Stimulated activated CD8-positive, alpha-beta memory T cell treated with anti-CD3 and anti-CD28 coated beads, Interleukin-2, amount 100 ng/mL, for 48 hours (primary cell): ENCODE data around the gene GFRA4.

Experiments
- DNase-seq, 2 donors: peaks; one replicate each; pipeline ENCODE4 v3.0.0-alpha.2; 2020; ENCODE audit warnings: low read depth in 2 of 2

Gene GFRA4

DNA sequence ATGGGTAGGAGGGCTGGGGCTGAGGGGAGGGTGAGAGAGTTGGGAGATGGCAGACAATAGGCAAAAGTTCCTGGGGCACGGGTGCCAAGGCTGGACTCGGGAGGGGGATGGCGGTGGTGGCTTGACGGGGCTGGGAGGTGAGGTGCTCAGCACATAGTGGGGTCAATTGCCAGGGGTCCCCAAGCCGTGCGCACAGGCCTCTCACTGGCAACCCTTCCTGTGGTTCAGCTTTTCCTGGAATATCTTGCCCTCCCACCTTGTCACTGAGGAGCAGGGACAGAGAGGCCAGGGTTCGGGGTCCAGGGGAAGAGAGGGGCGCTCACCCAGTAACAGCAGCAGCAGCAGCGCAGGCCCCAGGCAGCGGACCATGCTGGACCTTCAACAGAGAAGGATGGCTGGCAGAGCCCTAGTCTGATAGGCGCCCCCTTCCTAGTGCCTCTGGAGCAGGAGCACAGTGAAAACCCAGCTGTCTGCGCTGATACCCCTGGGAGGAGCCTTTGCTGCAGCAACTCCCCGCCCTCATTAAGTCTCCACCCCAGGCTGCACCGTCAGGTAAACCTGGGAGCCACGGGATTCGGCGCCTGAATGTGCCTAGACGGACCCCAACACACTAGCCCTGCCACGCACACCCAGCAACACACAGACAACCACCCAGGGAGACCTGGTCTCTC is at the start of gene GFRA4:
TSS of gene GFRA4 (minus strand) at position 369 of the 671 bp plus-strand sequence. CDS start at position 369, 0 bp downstream.
- no peak for DNase-seq

DNA sequence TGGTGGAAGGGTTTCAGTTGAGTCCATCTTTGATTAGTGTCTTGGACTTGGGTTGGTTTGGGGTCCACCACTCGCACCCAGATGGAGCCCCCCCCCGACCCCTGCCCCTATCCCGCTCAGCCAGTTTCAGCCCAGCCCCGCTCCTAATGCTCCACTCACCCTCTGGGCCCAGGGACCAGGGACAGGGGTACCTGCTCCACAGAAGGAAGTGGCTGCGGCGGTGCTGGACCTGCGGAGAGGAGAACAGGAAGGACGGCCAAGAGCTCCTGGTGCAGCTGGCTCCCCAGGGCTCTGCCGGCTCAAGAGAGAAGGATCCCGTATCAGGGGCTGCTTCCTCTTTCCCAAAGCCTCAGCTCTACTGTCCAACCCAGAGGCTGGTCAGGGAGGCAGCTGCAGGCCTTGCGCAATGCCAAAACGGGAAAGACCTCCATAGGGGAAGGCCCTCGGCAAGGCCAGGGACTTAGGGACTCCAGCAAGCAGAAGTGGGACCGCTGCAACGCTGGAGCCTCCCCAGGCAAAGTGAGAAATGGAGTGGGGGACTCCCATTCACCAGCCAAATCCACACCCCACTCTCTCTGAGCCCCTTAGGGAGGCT is 49.2 kb upstream of the GFRA4 start, which contains the start of gene SIGLEC1:
TSS of gene SIGLEC1 (minus strand) at position 322 of the 595 bp plus-strand sequence. CDS start 5,472 bp downstream, outside the sequence.
- no peak for DNase-seq

DNA sequence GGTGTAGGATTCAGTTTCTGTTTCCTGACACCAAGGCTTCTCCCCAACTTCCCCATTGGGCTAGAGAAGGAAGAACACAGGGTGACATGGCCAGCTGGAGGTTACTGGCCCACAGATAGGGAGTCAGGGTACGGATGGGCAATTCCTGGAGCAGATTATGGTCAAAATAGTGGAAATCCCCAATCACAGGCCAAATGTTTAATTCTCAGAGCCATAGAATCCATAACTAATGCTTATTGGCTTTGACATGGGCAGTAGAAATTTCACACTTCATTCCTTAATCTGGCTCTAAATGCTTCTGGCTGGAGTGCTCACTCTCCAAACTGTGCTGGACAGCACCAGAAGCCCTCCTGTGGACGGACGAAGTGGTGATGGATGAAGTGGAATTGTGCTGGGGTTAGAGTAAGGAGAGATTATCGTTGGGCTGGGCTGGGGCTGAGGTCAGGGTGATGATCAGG is 48.3 kb upstream of the GFRA4 start:
- DNase-seq, result no peak

GRCh38 chr20:3710703-3711483 is 47.7 kb upstream of the GFRA4 start:
- DNase-seq, result peak; percentile 72 to 75

DNA sequence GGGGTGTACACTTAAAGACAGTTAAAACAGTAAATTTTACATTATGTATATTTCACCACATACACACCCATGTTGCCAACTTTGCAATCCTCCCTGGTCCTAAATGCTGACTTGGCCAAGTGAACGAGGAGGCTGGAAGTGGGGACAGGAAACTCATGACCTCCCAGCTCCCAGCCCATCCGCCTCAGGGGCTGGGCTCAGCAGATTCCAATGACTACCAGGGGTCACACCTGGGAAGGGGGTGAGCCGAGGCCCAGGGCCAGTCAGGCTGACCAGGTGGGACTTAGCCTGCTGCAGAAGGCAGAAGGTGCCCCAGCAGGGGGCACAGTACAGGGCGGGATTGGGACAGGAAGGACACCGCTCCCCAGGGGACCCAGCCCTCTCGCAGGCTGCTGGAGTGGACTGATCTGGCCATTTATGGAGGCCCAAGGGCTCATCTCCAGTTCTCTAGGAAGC is 46.8 kb upstream of the GFRA4 start:
- no peak for DNase-seq

DNA sequence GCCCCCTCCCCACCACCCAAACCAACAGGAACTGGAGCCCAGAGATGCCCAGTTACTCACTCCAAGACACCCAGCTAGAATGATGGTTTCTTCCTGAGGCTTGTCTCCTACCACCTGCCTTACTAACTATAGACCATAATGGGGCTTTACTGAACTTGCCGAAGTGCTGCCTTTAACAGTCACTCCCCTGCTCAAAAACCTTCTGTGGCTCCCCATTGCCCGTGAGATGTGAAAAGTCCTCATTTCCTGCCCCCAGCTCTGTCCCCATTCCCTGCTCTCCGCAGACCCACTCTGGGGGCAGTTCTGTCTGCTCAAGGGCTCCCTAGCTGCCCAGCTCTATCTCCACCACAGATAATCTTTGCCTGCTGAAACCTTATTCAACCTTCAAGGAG is 44.3 kb upstream of the GFRA4 start:
- no peak for DNase-seq

- no peak for DNase-seq
Observed at GRCh38 chr20:3706774-3707507, 43.7 kb upstream of the GFRA4 start.

- no peak for DNase-seq
Observed at GRCh38 chr20:3705970-3706739, 43.0 kb upstream of the GFRA4 start.

DNA sequence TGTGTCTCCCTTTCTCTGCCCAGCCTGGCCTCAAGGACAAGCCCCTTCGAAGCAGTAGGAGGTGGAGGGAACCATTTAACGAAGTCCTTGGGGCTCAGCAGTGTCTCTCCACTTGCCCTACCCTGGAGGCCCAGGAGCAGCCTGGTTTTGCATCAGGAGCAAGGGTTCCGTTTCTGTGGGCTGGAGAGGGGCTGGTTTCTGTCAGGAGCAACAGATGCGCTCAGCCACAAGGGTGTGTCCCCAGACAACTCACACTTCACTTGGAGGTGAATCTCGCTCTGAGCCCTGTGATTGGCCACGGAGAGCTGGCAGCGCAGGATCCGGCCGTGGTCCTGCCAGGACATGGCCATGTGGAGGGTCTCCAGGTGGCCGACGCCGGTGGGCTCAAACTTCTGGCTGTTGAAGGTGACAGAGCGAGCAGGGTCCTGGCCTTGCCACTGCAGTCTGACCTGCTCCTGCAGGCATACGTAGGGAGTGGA is 42.3 kb upstream of the GFRA4 start:
- DNase-seq, result no peak

GRCh38 chr20:3704087-3704486 is 40.9 kb upstream of the GFRA4 start:
- no peak for DNase-seq

- no peak for DNase-seq
Observed at GRCh38 chr20:3702611-3703391, 39.6 kb upstream of the GFRA4 start.

DNA sequence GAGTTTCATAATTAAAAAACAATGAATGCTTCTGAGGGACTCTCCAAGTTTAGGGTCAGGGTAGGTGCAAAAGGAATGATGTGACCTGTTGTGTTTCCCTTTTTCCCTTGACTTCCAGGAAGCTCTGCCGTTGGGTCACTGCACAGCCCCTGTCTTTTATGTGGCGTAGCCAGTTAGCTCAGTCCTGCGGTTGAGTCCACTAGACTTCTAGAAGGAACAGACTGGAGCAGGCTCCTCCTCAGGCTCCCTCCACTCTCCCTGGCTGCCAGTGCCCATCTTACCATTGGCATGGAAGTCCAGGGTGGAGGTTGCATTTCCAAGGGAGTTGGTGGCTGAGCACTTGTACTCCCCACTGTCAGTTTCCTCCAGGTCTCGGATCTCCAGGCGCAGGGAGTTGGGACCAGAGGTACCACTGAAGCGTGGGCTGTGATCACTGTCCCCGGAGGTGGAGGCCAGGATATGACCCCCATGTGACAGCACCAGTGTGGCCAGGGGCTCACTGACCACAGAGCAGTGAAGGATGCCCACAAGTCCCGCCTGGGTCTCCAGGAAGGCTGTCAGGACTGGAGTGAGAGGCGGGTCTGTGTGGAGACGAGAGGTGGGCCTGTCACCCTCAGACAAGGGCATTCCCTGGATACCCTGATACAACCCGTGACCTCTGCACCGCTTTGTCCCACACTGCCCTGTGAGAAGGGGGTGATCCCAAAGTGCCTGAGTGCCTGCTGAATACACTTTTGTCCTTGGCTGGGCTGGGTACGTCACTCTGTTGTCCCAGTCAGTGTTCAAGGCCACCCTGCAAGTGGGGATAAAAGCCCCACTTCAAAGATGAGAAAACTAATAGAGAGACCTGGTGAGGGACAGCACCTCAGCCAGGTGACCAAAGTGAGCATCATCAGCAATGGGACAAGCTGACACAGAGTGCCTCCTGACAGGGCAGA is 38.1 kb upstream of the GFRA4 start:
- no peak for DNase-seq

DNA sequence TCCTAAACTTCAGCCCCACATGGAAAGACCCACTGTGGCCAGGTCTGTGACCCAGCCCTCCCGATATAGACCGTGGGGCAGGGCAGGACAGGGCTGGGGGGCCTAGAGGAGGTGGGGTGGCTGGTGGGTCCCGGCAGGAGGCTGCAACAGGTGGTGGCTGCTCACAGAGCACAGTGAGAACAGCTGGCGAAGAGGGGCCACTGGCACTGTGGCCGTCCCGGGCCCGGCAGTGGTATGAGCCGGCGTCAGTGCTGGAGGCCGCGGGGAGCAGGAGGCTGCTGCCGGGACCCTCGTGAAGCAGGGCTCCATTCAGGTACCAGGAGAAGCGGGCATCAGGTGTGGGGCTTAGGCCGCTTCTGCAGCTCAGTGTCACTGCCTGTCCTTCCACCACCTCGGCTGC is 35.8 kb upstream of the GFRA4 start:
- no peak for DNase-seq

- no peak for DNase-seq
Observed at GRCh38 chr20:3698591-3699001, 35.4 kb upstream of the GFRA4 start.

DNA sequence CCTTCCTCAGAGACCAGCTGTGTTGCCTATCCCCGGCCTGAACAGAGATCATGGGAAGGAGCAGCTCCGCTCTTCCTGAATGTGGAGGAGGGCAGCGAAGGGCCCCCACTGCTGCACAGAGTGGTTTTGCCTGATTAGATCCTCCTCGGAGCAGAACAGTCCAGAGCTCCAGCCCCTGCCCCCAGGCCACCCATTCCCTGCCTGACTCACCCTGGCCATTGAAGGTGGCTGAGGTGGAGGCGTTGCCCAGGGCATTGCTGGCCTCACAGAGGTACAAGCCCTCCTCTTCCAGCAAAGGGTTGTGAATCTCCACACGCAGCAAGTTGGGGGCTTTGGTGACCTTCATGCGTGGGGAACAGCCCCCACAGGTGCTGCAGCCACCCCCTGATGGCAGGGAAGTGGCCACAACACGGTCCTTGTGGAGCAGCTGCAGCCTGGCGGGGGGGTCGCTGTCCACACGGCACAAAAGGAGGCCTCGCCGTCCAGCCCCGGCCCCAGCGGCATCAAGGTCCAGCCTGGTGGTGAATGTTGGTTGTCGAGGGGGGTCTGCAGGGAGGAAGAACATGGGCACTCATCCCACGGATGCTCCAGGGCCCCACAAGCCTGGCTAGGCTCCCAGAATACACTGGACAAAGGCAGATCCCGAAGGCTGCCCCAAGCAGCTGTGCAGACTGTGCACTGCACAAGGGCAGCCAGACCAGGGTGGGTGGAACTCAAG is 34.5 kb upstream of the GFRA4 start:
- no peak for DNase-seq

DNA sequence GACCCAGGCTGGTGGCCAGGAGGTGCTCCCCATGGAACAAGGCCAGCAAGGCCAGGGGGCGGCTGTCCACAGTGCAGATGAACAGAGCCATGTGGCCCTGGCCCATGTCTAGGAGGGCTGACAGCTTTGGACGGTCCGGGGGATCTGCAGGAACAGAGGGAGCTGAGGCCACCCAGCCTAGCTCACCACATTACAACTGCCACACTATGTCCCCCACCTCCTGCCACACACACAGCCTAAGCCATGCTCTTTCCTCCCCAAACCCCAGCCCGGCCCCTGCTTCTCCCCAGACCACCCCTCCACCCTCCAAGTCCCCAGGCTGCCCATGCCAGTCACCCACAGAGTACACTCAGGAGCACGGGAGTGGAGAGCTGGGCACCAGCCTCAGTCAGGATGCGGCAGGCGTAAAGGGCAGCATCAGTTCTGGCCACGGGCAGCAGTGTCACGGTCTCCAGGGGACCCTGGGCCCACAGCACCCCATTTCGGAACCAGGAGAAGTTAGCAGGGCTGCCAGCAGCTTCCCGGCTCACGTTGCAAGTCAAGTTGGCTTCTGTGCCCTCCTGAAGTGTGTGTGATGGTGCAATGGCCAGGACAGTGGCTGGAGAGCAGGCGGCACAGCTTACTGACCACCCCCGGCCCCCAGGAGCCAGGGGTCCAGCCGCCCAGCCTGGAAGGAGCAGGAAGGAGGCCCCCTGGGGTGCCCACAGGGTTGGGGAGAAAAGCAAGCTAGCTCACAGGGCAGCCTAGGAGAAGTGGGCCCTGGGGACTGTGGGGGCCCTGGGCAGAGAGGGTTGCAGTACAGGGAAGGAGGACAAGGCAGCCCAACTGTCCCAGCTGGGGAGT is 33.8 kb upstream of the GFRA4 start:
- no peak for DNase-seq

DNA sequence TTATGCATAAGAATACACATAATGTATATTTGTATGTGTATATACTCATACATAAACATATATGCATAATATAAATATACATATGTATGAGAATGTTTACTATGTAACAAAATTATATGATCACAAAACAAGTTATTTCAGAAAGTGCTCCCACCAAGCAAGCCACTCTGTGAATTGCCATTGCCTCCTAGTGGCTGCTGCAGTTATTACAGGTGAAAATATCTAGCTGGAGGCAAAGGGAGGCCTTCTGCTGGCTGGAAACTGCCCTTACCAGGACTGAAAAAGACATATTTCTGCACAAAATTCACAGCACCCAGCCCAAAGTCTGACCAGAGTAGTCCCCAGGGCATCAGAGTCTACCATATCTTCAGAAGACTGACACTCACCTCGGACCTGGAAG is 33.0 kb upstream of the GFRA4 start:
- no peak for DNase-seq
